Endothelial cell (in vitro differentiated cells): ENCODE measurements around the gene SERPINE2. TPM values are rescaled to one million over a fixed set of nuclear protein-coding genes. Genes with fewer than 3 reads are reported as not detected.

Experiments used
- DNase-seq: peaks from one replicate; pipeline ENCODE4 v3.0.0; 2021; ENCODE audit warnings: low spot score
- H3K27ac Mint-ChIP-seq: one replicate; pipeline ENCODE4 v1.8.0; 2021; ENCODE audit warnings: mixed read lengths, inconsistent platforms; ENCODE audit not compliant: unreplicated experiment
- H3K27me3 Mint-ChIP-seq: one replicate; pipeline ENCODE4 v1.8.0; 2021; ENCODE audit warnings: mild to moderate bottlenecking, moderate library complexity, mixed read lengths, inconsistent platforms; ENCODE audit not compliant: unreplicated experiment
- H3K36me3 Mint-ChIP-seq: one replicate; pipeline ENCODE4 v1.8.0; 2021; ENCODE audit warnings: mild to moderate bottlenecking, low read depth, mixed read lengths, inconsistent platforms; ENCODE audit not compliant: unreplicated experiment
- H3K4me1 Mint-ChIP-seq: one replicate; pipeline ENCODE4 v1.8.0; 2021; ENCODE audit warnings: mild to moderate bottlenecking, mixed read lengths, inconsistent platforms; ENCODE audit not compliant: unreplicated experiment
- H3K4me3 Mint-ChIP-seq: one replicate; pipeline ENCODE4 v1.8.0; 2021; ENCODE audit warnings: mild to moderate bottlenecking, mixed read lengths, inconsistent platforms; ENCODE audit not compliant: unreplicated experiment
- H3K9me3 Mint-ChIP-seq: one replicate; pipeline ENCODE4 v1.8.0; 2021; ENCODE audit warnings: mixed read lengths, inconsistent platforms; ENCODE audit not compliant: unreplicated experiment
- CTCF ChIP-seq: fragments of 200-600 bp; sonication (generic); IDR thresholded peaks from one replicate; pipeline ENCODE4 v1.5.0; 2021; ENCODE audit warnings: antibody characterized with exemption; ENCODE audit not compliant: unreplicated experiment
- total RNA-seq: library from RNA; stranded (reverse); fragmentation: NEBNext Ultra II Directional; extraction: Animal tissue kit (Norgen Biotek cat#: 25700); gene quantifications from one replicate; pipeline ENCODE4 v1.2.1, GENCODE V29; 2021; ENCODE audit not compliant: unreplicated experiment

The SERPINE2 gene
- total RNA-seq, 1 donor from 2014 or later = 40.4 TPM

GRCh38 chr2:223993634-223994232 is 45.4 kb downstream of the SERPINE2 start:
- H3K27ac Mint-ChIP-seq = no peak overlapping the region

GRCh38 chr2:223991611-223992010 is 47.5 kb downstream of the SERPINE2 start:
- Mint-ChIP-seq H3K36me3 (no peaks in the 10 kb centered on the region), H3K27ac (no peak overlapping the region), H3K4me3 (no peak overlapping the region), H3K27me3 (peaks cover under 1% of the 10 kb centered on the region), H3K9me3 (no peaks in the 10 kb centered on the region), H3K4me1 (no peaks in the 10 kb centered on the region)
- no peak for TF ChIP-seq CTCF
- DNase-seq = no peak

More at GRCh38 chr2:223993634-223994232, 45.4 kb downstream of the SERPINE2 start:
- Mint-ChIP-seq H3K4me3 (no peak overlapping the region), H3K9me3 (no peaks in the 10 kb centered on the region), H3K27me3 (peaks cover 4% of the 10 kb centered on the region), H3K36me3 (no peaks in the 10 kb centered on the region), H3K4me1 (no peaks in the 10 kb centered on the region)
- peak; percentile 86 for TF ChIP-seq CTCF
- peak; percentile 66 for DNase-seq

- DNase-seq = no peak
- no peaks in the 10 kb centered on the region for H3K36me3 Mint-ChIP-seq
- peaks cover 2% of the 10 kb centered on the region for H3K4me1 Mint-ChIP-seq
- no peak for TF ChIP-seq CTCF
- no peaks in the 10 kb centered on the region for H3K9me3 Mint-ChIP-seq
- H3K27me3 Mint-ChIP-seq = no peaks in the 10 kb centered on the region
- H3K4me3 Mint-ChIP-seq = no peak overlapping the region
- no peak overlapping the region for H3K27ac Mint-ChIP-seq
Measured at GRCh38 chr2:223989856-223990232, 49.2 kb downstream of the SERPINE2 start.

- no peak overlapping the region for H3K27ac Mint-ChIP-seq
- no peak for DNase-seq
- H3K9me3 Mint-ChIP-seq = no peaks in the 10 kb centered on the region
- TF ChIP-seq CTCF = no peak
- H3K36me3 Mint-ChIP-seq = no peaks in the 10 kb centered on the region
- no peaks in the 10 kb centered on the region for H3K27me3 Mint-ChIP-seq
- H3K4me3 Mint-ChIP-seq = no peak overlapping the region
- peaks cover 7% of the 10 kb centered on the region for H3K4me1 Mint-ChIP-seq
Measured at GRCh38 chr2:223989206-223989855, 49.8 kb downstream of the SERPINE2 start.

GRCh38 chr2:223981241-223981640 is 57.8 kb downstream of the SERPINE2 start:
- Mint-ChIP-seq H3K4me3 (no peak overlapping the region), H3K27ac (no peak overlapping the region), H3K36me3 (no peaks in the 10 kb centered on the region), H3K27me3 (no peaks in the 10 kb centered on the region), H3K9me3 (no peaks in the 10 kb centered on the region), H3K4me1 (peaks cover 8% of the 10 kb centered on the region)
- no peak for DNase-seq
- TF ChIP-seq CTCF = no peak
